NCI-H1092 (cell line): ENCODE results near the gene USP26.
"Not testable (repeated sequence)": the region's sequence is repeated elsewhere in the genome, so short reads cannot be mapped to it uniquely, and the experiment has no call there.

Experiments used
- DNase-seq: peaks from one replicate; lab custom pipeline; 2025; lab: John Stamatoyannopoulos, UW

Gene USP26, protein sequence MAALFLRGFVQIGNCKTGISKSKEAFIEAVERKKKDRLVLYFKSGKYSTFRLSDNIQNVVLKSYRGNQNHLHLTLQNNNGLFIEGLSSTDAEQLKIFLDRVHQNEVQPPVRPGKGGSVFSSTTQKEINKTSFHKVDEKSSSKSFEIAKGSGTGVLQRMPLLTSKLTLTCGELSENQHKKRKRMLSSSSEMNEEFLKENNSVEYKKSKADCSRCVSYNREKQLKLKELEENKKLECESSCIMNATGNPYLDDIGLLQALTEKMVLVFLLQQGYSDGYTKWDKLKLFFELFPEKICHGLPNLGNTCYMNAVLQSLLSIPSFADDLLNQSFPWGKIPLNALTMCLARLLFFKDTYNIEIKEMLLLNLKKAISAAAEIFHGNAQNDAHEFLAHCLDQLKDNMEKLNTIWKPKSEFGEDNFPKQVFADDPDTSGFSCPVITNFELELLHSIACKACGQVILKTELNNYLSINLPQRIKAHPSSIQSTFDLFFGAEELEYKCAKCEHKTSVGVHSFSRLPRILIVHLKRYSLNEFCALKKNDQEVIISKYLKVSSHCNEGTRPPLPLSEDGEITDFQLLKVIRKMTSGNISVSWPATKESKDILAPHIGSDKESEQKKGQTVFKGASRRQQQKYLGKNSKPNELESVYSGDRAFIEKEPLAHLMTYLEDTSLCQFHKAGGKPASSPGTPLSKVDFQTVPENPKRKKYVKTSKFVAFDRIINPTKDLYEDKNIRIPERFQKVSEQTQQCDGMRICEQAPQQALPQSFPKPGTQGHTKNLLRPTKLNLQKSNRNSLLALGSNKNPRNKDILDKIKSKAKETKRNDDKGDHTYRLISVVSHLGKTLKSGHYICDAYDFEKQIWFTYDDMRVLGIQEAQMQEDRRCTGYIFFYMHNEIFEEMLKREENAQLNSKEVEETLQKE

DNA sequence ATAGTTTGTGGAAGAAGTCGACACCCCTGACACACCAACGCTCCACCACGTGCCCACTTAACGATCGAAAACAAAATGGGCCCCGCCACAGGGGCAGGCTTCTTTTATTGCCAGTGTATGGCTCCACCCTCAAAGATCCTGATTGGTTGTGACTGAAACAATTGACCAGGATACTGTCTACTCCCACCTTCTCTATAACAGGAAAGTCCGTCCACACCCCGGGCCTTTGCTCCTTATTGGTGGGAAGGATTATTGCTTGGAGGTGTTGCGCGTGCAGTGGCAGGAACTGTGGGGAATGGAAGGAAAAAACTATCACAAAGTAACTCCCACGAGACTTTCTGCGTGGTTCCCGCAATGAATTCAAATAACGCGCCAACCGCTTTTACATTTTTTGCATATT is at the start of gene USP26:
TSS of gene USP26 (minus strand) at position 79 of the 400 bp plus-strand sequence. CDS start 68,889 bp downstream, outside the sequence.
- DNase-seq: no peak

DNA sequence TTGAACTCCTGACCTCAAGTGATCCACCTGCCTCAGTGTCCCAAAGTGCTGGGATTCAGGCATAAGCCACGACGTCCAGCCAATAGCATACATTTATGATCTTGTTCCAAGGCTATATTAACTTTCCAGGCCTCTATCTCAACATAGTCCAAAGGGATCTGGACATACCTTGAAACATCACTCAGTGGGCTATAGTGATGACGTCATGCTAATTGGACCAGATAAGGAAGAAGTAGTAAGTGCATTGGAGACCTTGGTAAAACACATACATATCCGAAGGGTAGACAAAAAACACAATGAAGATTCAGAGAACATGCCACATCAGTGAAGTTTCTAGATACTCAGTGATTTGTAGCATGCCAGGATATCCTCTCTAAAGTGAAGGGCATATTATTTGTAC is 37.4 kb upstream of the USP26 start:
- DNase-seq: no peak

DNA sequence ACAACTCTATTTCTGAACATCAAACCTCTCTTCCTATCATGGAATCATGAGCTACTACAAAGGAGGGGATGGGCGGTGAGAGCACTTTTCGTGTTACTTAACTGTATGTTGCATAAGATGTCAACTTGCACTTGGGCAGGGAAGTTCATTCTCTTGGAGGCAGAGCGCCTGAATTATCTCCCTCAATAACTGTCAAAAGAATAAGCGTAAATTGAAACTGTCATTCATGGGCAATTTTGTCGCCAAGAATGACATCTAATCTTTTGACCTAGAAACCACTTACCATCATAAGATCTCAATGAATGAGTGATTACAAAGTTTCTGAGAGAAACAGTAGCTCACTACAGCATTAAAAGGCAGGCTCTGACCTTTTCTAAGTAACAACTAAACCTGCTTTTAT is 23.5 kb upstream of the USP26 start:
- DNase-seq: no peak

DNA sequence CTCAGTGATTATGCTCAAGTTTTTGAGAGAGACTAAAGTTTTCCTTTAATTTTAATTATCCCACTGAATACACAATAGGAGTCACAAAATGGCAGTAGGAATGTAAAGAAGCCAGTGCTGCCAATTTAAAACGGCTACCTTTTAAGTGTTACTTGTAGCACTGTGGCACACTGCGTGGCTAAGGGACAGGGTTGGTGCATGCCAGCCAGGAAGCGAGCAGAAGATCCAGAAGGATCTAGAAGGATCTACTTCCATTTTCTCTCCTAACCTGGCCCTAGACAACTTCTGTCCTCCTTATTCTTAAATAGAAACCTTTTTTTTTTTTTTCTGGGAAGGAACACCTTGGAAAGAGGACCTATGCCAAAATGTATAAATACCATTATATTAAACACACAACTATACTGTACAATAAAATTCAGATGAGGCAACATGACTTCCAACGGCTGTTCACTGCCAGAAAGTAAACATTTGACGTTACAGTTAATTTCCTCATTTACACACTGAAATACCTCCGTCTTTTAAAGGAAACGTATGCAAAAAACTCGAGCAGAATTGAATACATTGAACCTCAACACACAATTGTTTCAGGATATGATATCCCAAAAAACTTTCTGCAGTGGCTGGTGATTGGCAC is 2.7 kb downstream of the USP26 start:
- no peak for DNase-seq

DNA sequence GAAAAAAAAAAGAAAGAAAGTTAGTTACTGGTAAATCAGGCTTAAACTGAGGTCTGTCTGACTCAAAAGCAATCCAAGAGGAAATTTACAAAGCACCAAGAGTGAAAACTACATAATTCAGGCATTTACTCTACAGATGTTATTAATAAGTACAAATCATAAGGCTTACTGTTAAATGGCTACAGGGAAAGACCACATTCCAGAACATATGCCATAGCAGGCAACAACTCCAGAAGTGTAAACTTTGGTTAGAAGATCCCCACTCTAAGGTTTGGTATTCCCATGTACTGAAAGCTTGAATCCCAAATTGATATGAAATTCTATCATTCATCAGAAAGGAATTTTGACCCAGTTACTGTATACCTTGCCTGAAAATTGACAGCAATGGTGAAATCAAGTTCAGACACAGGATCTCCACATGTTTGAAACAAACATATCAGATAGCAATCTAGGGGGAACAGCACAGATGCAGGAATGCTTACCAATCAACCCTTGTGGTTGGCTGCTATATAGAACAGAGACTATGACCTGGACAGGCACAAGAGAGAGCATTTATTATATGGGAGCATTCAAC is 6.6 kb downstream of the USP26 start:
- DNase-seq: no peak

DNA sequence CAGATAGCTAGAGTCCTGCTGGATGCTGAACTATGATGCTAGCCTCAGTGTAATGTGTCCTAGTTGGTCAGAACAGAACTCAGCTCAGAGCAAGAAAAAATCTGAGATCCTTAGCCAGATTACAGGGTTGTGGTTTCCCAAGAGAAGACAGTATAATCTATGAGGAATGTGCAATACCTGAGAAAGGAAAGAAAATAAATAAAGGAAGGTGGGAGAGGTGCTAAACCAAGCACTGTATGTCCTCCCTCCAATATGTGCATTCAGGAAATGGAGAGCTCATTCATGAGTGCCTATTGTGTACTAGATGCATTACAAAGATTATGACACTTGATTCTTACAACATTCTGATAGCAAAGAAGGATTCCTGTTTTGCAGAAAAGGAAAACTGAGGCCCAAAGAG is 7.5 kb downstream of the USP26 start:
- no peak for DNase-seq

DNA sequence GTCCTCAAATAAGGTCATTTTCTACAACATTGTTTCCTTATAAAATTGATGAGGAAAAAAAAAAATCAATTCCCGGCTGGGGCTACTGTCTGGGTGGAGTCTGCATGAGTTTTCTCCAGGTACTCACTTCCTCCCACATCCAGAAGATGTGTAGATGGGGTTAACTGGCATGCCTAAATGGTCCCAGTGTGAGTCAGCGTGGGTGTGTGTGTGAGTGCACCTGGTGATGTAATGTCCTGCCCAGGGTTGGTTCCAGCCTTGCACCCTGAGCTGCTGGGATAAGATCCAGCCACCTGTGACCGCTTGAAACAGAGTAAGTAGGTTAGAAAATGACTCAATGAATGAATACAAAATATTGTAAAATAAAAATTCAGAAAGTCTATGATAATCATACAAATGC is 11.1 kb downstream of the USP26 start:
- no peak for DNase-seq

DNA sequence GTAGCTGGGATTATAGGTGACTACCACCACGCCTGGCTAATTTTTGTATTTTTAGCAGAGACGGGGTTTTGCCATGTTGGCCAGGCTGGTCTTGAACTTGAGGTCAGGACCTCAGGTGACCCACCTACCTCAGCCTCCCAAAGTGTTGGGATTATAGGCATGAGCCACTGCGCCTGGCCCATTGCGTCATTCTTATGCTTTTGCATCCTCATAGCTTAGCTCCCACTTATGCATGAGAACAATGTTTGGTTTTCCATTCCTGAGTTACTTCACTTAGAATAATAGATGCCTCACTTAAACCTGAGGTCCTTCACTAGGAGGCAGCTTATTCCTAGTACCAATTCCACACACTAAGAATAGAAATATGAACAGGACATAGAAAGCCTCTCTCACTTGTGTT is 11.9 kb downstream of the USP26 start:
- not testable (repeated sequence) for DNase-seq

DNA sequence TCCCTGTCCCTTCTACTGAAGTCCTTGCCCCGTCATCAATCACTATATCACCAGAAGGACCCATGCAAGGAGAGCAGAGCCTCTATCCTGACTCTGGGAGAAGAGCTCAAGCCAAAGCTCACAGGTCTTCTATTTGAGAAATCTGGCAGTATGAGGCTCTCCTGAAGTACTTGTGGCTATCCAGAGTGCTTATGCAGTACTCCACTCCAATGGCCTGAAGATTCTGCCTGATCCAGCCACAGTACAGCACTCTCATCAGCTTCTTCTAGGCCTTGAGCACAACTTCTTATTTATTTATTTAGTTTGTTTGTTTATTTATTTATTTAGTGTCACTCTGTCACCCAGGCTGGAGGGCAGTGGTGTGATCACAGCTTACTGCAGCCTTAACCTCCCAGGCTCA is 13.0 kb downstream of the USP26 start:
- DNase-seq: no peak

DNA sequence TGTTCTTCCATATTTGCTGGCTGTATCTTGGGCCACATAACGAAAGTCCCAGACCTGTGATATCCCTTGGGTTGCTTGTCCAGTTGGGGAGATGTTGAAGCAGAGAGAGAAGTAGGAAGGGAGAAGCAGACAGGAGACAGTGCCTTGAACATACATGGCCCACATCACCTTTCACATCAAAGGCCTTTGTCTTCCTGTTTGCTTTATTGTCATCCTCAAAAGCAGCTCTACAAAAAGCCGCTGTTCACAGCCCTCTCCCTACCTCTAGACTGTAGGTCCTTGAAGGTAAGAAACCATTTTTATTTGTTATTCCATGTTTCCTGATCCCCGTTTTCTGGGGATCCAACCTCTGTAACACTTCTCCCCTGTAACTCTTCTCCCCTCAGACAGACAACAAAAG is 14.9 kb downstream of the USP26 start:
- DNase-seq: no peak

DNA sequence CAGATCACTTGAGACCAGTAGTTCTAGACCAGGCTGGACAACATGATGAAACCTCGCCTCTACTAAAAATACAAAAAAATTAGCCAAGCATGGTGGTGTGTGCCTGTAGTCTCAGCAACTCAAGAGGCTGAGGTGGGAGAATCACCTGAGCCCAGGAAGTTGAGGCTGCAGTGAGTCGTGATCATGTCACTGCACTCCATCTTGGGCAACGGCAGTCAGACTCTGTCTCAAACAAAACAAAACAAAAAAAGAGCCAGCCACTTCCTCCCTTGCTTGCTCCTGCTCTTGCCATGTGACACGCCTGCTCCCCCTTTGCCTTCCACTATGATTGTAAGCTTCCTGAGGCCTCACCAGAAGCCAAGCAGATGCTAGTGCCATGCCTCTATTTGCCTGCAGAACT is 19.1 kb downstream of the USP26 start:
- DNase-seq: not testable (repeated sequence)

DNA sequence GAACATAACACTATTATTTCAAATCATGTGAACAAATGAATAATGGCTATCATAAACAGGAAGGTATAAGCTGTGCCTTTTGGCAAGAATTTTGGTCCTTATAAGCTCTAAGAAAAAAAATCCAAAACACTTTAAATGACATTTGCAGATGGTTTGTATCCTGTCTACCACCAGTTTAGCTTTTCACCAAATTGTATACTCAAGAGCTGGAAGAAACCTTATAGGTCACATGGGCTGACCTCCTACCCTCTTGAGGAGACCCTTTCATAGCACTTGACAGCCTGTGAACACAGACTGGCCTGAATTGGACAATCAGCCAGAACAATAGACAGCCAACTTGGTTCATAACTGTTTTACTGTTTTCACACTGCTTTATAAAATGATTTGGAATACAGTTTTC is 24.3 kb downstream of the USP26 start:
- DNase-seq: no peak

DNA sequence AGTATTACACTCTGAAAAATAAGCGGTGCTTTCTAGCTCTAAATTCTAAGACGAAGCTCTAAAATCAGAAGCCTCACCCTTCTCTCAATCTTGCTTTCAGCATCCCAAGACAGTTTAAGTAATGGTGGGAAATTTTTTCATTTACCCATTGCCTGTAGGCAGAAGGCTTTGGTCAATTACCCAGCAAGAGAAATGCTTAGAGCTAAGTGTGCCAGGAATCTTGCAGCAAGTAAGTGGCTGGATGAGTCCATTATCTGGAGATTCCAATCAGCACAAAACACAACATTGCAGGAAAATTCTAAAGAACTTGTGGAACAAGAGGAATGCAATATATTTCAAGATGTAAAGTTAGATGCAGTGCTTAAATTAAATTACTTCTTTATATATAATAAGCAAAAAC is 28.4 kb downstream of the USP26 start:
- DNase-seq: no peak

DNA sequence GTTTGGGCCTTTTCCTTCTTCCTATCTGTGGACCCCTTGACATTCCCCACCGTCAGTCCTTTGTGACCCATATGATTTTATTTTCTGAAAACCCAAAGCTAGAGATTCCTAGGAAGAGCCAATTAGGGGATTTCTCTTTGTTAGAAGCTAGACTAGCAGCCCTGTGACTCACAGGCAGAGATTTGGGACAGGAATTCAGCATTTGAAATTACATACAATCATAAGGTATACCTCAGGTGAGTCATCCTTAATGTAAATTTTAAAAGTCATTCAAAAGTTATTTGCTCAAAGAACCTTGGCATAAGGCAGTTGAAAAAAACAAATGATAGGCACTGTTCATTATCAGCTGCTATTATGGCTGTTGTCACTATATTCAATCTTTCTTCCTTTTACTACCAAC is 40.6 kb downstream of the USP26 start:
- no peak for DNase-seq

DNA sequence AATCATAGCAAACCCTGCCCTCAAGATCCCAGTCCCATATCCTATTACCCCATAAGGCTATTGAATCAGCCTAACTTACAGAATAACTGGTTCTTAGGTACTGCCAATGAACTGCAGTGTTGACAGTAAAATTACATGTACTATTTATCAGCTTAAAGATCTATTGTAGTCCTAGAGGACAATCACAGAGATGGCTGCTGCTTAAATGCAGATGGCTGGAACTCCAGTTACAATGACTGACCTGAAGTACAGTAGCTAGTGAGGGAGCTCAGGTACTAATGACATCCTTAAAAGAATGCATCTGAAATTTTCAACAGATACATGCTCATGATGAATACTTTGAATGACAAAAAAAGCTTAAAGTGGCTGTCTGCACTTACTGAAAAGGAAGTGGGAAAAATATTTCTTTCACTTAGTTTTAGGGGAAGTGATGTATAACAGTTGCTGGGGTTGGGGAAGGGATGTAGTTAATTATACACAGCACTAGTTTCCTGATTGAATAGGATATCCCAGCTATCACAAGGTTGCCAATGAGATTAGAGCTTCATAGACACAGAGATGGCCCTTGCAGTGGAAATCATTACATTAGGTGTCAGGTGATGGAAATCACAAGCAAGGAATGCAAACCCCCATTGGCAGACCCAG is 42.0 kb downstream of the USP26 start:
- no peak for DNase-seq

DNA sequence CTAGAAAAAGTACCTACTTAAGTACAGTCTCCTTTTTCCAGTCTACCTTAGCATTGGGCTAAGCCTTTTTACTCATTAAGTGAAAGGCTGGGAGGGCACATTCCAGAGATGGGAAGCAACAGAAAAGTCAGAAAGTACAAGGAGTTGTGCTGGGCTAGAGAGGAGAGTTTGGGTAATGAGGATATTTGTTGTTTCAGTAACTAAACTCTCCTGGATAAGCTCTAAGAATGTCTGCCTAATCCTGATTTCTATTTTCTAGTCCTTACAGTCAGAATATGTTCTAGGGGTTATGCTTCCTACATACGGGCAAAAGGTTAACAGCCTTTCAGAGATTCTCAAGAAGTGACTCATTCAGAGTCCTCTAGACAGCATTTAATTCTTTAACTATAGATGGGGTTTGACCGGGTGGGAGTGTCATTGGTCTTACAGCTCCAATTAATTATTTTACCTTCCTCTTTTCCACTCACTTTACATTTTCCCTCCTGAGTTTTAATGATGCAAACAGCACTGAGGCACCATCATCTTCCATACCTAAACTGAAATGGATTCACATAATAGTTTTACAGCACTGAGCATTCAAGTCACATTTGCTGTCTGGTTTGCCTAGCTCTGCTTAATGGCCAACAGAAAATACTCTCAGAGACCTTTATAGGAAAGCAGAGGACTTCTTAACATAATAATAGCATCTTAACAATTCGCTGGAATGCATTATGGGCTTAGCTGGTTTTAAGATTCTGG is 42.9 kb downstream of the USP26 start:
- DNase-seq: no peak

DNA sequence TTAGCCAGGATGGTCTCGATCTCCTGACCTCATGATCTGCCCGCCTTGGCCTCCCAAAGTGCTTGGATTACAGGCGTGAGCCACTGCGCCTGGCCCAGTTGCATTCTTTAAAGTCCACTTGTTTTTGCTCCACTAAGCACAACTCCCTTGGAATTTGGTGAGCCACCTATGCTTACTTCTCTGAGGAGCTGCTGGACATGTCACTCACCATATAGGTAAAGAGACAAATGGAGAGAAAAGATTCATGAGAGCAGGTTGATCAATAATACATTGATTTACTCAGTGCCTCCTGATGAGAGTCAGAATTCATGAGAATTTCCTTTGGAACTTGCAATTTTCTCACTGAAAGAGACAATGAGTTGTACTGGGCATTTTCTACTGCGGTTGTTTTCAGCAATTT is 48.2 kb downstream of the USP26 start:
- no peak for DNase-seq

DNA sequence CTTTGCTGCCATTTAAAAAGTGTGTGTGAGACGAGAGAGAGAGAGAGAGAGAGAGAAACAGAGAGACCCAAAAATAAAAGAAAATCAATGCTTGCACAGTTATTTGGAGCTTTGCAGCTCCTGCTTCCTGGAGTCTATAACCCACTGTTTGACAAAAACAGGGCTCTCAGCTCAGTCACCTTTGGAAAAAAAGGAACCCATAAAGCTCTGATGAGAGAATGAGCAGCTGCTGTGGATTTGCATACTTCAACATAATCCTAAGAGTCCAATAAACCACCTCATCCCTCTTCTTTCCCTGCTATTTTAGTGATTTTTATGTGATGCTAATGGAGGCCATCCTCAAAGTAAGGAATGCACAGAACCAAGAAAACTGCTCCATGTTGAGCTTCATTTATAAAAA is 50.3 kb downstream of the USP26 start:
- DNase-seq: no peak

DNA sequence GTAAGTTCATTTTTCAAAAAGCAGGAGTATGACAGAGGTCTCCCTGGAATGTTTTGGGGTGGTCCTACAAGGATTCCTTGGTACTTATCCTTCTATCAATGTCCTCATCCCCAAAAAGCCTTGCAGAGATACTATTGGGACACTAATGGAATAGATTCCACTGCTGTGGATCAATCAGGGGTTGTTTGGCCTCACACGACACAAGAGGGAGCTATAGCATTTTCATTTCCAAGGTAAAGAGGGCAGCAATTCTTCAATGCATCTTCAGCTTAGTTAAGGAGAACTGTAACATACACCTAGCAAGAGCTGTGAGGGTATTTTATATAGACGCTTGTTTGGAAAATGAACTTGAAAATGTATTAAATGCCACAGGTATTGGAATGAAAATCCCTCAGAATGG is 50.9 kb downstream of the USP26 start:
- no peak for DNase-seq

DNA sequence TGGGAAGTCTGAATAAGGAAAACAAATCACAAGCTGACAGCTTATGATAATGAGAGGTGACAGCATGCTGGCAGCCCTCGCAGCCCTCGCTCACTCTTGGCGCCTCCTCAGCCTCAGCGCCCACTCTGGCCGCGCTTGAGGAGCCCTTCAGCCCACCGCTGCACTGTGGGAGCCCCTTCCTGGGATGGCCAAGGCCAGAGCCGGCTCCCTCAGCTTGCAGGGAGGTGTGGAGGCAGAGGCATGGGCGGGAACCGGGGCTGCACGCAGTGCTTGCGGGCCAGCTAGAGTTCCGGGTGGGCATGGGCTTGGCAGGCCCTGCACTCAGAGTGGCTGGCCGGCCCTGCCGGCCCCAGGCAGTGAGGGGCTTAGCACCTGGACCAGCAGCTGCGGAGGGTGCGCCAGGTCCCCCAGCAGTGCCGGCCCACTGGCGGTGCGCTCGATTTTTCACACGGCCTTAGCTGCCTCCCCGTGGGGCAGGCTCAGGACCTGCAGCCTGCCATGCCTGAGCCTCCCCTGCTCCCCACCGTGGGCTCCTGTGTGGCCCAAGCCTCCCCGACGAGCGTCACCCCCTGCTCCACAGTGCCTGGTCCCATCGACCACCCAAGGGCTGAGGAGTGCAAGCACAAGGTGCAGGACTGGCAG is 52.6 kb downstream of the USP26 start:
- DNase-seq: not testable (repeated sequence)

DNA sequence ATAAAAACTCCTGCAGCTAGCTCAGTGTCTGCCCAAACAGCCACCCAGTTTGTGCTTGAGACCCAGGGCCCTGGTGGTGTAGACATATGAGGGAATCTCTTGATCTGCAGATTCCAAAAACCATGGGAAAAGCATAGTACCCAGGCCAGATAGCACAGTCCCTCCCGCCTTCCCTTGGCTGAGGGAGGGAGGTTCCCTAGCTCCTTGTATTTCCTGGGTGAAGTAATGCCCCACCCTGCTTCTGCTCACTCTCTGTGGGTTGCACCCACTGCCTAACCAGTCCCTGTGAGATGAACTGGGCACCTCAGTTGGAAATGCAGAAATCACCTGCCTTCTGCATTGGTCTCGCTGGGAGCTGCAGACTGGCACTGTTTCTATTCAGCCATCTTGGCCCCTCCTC is 54.6 kb downstream of the USP26 start:
- no peak for DNase-seq
